Stimulated activated CD4-positive, alpha-beta T cell treated with anti-CD3 and anti-CD28 coated beads, Interleukin-2, amount 100 ng/mL, for 4 hours (primary cell): ENCODE data around the gene SCYL2.
A peak's percentile ranks its signal among the peaks of the same experiment; 100 is the strongest.
"Not testable (repeated sequence)": the region's sequence is repeated elsewhere in the genome, so short reads cannot be mapped to it uniquely, and the experiment has no call there.

Experiments used
- DNase-seq: peaks from one replicate; pipeline ENCODE4 v3.0.0-alpha.2; 2020; ENCODE audit warnings: low read depth

The SCYL2 gene

GRCh38 chr12:100265732-100266584, 1.0 kb upstream of the SCYL2 start:
- DNase-seq: no peak

- peak; percentile 85 for DNase-seq
Observed at GRCh38 chr12:100266585-100266834, 467 bp upstream of the SCYL2 start.

- DNase-seq: peak; percentile 6
Observed at GRCh38 chr12:100267603-100268281, 765 bp downstream of the SCYL2 start.

GRCh38 chr12:100268835-100269564, 2.0 kb downstream of the SCYL2 start:
- DNase-seq: no peak

- DNase-seq: no peak
Observed at GRCh38 chr12:100273782-100274181, 6.8 kb downstream of the SCYL2 start.

- no peak for DNase-seq
Observed at GRCh38 chr12:100274291-100274690, 7.3 kb downstream of the SCYL2 start.

- no peak for DNase-seq
Observed at GRCh38 chr12:100279159-100279558, 12.2 kb downstream of the SCYL2 start.

- no peak for DNase-seq
Observed at GRCh38 chr12:100279607-100280244, 12.7 kb downstream of the SCYL2 start.

GRCh38 chr12:100284556-100284955, 17.6 kb downstream of the SCYL2 start:
- DNase-seq: not testable (repeated sequence)

GRCh38 chr12:100289038-100289437, 22.1 kb downstream of the SCYL2 start:
- no peak for DNase-seq

- DNase-seq: no peak
Observed at GRCh38 chr12:100290016-100290415, 23.0 kb downstream of the SCYL2 start.

- DNase-seq: no peak
Observed at GRCh38 chr12:100293017-100293416, 26.0 kb downstream of the SCYL2 start.

- not testable (repeated sequence) for DNase-seq
Observed at GRCh38 chr12:100294366-100294765, 27.4 kb downstream of the SCYL2 start.

- no peak for DNase-seq
Observed at GRCh38 chr12:100295764-100296555, 29.0 kb downstream of the SCYL2 start.

- DNase-seq: no peak
Observed at GRCh38 chr12:100302081-100302480, 35.1 kb downstream of the SCYL2 start.

GRCh38 chr12:100303831-100304230, 36.9 kb downstream of the SCYL2 start:
- DNase-seq: no peak

GRCh38 chr12:100304334-100304733, 37.4 kb downstream of the SCYL2 start:
- DNase-seq: not testable (repeated sequence)

- DNase-seq: not testable (repeated sequence)
Observed at GRCh38 chr12:100308138-100308537, 41.2 kb downstream of the SCYL2 start.

GRCh38 chr12:100311317-100311716, 44.3 kb downstream of the SCYL2 start:
- no peak for DNase-seq

GRCh38 chr12:100317371-100317770, 50.4 kb downstream of the SCYL2 start:
- no peak for DNase-seq

- DNase-seq: no peak
Observed at GRCh38 chr12:100324498-100324897, 57.5 kb downstream of the SCYL2 start.

GRCh38 chr12:100326208-100326607, 59.2 kb downstream of the SCYL2 start:
- DNase-seq: no peak
